Stimulated activated CD4-positive, alpha-beta T cell treated with anti-CD3 and anti-CD28 coated beads, Interleukin-12 subunit alpha, Interleukin-12 subunit beta, amount 100 ng/mL, for 24 hours (primary cell): ENCODE measurements around the gene NPEPL1.

Source experiments
- DNase-seq, 2 experiments: peaks; one replicate each; pipeline ENCODE4 v3.0.0-alpha.2; 2020; ENCODE audit warnings: low read depth in 2 of 2

Gene NPEPL1

DNA sequence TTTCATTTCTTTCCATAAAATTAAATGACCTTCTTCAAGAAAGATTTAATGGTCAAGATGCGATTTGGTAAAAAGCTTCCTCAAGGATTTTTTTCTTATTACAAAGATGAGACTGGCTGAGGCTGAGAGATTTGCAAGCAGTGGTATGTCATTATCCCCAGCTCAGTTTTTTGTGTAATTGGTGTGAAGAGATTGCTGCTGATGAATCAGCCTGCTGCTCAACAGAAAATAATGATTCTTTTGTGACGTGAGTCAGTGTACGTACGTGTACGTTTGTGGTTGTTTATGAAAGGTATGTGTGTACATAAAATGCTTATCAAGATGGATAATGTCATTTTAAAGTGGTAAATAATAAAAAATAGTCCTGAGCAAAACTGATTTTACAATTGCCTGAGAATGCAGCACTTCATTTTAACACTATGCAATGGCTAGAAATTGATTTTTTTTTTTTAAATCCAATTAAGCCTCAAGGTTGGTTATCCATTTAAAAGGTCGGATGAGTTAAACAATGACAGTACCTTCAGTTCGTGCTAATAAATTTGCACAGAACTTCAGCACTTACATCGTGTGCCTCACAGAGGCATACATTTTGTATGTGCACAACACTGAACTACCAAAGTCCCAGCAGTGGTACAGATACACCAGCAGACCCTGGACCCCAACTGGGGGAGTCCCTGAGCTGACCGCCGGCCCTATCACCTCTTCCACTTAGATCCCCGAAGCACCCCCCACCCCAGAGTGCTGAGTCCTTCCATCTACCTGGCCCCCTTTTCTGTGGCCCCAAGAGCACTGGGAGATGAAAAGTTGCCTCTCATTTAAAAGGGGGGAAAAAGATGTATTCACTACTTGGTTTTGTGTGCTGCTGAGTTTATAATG, 9.7 kb upstream of the NPEPL1 start:
- DNase-seq: no peak

DNA sequence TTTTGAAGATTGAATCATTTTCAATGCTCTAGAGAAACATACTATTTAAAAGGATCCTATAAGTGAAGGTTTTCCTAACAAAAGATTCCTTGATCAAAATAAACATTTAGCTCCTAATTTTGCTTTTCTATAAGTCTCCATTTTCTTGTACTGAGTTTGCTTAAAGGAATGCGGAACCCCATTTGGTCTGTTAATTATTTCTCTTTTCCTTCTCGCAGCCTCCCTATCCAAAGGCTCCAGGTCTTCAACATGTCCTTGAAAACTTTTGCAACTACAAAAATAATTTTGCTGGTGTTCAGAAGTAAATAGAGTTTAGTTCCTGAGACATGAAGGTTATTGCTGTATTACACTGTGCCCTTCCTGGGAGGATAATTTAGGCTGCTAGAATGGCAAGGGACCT, 8.3 kb upstream of the NPEPL1 start:
- no peak for DNase-seq

DNA sequence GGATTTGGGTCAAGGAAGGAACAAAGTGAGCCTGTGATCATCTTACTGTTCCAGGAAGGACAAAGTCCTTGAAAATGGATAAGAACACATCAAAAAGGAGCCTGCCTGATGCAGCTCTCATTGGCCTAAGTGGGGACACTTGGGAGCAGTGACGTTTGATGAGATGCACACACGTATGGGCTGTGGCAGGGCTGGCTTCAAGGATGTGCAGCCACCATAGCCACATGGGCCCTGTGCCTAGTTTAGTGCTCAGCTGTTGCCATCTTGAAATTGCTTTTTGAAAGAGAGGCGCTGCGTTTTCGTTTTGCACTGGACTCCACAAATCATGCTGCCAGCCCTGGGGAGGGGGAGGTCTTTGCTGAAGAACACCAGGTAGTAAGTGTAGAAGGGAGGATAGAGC, 6.6 kb upstream of the NPEPL1 start:
- DNase-seq: no peak

GRCh38 chr20:58688414-58688813, 4.2 kb upstream of the NPEPL1 start:
- no peak for DNase-seq

- no peak for DNase-seq
These were observed 3.8 kb upstream of the NPEPL1 start for GRCh38 chr20:58688840-58689239.

DNA sequence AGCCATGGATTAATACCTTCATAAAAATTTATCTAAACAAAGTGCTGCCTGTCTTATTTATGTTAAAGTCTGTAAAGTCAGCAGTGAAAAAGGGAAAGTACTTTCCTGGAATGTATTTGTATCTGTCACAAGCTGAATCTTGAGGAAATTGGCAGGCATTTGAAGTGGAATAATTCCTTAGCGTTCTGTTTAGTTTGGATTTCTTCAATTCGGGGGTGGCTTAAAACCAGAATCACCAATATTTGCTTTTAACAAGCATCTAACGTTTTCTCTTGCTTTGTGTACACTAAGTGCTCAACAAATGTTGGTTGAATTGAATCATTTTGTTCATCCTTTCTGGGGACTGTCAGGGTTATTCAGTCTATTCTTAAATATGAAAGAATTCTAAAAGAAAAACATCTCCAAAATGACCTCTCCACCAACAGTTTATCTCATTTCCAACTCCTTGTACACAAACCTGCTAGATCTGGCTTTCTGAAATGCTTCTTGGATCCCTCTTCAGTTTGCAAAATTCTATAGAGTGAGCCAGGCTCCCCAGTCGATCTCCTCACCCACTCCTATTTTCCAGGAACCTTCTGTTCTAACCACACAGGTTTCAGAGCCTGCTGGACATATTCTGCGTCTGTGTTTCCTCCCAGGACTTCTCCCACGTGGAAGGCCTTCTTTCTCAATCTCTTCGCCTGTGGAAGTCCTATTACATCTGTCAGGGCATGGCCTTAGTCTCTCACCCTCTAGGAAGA, 2.0 kb upstream of the NPEPL1 start:
- no peak for DNase-seq

DNA sequence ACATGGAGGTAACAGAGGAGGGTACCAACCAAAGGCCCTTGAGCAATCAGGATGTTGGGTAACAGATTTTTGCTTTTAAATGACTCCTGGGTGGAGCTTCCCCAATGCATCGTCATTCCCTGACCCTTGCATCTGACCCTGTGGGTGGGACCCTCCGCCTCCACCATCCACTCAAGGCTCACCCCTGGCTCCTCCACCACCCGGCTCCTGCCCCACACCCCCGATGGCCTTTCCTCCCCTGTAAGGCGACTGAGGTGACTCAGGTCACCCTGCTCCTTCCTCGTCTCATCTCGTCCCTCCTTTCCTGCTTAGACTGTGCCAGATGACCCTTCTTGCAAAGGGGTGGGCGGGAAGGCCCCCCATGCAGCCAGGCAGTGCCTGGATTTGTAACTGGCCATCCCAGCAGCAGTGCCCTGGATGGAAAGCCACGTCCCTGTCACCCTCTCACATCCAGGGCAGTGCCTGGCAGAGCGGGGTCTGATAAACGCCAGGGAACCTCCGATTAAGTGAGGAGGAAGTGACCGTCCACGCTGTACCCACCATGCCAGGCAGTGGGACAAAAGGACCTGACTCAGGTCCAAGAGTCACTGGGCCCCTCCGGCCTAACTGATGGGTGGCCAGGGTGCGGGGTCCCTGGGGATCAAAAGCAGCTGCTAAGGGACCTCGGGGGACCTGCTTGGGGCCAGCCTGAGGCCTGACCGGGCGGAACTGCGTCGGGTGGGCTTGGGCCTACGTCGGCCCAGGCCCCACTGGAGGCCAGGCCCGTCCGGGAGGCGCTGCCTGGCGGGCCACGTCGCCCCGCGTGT, 624 bp upstream of the NPEPL1 start:
- no peak for DNase-seq

GRCh38 chr20:58693226-58694006, 816 bp downstream of the NPEPL1 start:
- DNase-seq: no peak

GRCh38 chr20:58694241-58695083, 1.9 kb downstream of the NPEPL1 start:
- no peak for DNase-seq

- no peak for DNase-seq
These were observed 2.6 kb downstream of the NPEPL1 start for GRCh38 chr20:58695084-58695722.

DNA sequence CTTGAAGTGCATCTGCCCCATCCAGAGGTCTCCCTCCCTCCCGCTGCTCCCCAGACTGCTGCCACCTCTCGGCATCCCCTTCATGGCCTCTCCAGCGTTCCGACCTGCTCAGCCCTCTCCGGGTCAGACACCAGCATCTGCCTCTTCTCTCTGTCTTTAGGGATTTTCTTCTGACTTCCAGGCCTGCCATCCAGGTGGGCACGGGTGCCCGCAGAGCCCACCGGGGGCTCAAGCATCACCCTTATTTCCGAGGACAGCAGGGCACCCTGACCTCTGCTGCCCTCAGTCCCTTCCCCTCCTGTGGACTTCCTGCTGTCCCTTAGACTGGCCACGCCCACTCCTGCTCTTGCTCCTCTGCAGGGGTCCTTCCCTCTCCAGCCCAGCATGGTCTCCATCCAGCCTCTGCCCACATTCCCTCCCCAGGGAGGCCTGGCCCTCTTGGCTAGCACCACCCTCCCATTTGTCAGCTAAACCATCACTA, 3.3 kb downstream of the NPEPL1 start:
- DNase-seq: no peak

DNA sequence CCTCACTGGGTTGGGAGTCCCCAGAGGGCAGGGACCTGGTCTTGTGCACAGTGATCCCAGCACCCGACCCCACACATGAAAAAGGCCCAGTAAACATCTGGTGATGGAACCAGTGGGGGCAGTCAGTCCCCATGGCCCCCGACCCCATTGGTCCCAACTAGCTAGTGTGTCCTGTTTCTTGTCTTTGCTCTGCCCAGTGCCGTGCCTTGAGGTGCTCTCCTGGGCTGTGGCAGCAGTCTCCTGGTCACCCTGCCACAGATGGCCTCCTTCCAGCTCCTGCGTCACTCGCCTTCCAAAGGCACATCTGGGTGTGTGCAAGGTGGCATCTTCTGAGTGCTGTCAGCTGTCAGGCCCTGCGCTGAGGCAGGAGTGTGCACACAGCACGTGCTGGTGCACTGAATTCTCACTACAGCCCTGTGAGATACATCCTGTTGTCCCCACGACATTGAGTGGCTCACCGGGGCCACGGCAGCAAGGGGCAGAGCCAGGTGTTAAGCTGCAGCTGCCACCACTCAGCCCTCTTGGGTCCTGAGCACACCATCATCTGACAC, 3.9 kb downstream of the NPEPL1 start:
- DNase-seq: no peak

DNA sequence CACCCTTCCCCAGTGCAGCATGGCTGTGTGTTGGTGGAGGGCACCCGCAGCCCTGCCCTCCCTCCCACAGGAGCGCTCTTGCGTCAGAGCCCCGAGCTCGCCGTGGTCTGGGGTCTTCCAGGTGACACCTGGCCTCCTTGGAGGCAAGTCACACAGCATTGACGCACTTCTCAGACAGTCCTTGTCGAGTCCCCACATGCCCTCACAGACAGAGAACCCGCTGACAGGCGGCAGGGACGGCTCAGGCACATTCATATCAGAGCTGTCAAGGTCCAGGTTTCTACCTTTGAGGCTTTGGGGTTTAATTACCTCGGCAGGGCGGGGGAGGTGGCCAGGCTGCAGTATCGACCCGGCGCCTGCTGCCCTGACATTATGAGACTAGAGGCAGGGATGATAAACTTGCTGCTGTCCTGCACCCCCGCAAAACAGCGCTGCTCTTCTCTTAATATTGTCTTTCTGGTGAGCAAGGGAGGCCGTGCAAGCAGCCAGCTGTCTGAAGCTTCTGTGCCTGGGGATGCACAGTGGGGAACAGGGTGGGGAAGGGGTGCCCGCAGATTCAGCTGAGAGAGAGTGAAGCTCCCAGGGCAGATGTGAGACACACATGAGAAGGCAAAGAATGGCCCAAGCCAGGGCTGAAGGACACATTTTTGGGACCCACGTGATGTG, 4.7 kb downstream of the NPEPL1 start:
- no peak for DNase-seq

GRCh38 chr20:58697867-58698703, 5.5 kb downstream of the NPEPL1 start:
- DNase-seq: no peak

- no peak for DNase-seq
These were observed 6.4 kb downstream of the NPEPL1 start for GRCh38 chr20:58698741-58699622.

- no peak for DNase-seq
These were observed 7.1 kb downstream of the NPEPL1 start for GRCh38 chr20:58699623-58700107.
